ENCODE measurements around the gene MICAL2.
A peak's percentile ranks its signal among the peaks of the same experiment; 100 is the strongest.

The MICAL2 gene, protein sequence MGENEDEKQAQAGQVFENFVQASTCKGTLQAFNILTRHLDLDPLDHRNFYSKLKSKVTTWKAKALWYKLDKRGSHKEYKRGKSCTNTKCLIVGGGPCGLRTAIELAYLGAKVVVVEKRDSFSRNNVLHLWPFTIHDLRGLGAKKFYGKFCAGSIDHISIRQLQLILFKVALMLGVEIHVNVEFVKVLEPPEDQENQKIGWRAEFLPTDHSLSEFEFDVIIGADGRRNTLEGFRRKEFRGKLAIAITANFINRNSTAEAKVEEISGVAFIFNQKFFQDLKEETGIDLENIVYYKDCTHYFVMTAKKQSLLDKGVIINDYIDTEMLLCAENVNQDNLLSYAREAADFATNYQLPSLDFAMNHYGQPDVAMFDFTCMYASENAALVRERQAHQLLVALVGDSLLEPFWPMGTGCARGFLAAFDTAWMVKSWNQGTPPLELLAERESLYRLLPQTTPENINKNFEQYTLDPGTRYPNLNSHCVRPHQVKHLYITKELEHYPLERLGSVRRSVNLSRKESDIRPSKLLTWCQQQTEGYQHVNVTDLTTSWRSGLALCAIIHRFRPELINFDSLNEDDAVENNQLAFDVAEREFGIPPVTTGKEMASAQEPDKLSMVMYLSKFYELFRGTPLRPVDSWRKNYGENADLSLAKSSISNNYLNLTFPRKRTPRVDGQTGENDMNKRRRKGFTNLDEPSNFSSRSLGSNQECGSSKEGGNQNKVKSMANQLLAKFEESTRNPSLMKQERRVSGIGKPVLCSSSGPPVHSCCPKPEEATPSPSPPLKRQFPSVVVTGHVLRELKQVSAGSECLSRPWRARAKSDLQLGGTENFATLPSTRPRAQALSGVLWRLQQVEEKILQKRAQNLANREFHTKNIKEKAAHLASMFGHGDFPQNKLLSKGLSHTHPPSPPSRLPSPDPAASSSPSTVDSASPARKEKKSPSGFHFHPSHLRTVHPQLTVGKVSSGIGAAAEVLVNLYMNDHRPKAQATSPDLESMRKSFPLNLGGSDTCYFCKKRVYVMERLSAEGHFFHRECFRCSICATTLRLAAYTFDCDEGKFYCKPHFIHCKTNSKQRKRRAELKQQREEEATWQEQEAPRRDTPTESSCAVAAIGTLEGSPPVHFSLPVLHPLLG

DNA sequence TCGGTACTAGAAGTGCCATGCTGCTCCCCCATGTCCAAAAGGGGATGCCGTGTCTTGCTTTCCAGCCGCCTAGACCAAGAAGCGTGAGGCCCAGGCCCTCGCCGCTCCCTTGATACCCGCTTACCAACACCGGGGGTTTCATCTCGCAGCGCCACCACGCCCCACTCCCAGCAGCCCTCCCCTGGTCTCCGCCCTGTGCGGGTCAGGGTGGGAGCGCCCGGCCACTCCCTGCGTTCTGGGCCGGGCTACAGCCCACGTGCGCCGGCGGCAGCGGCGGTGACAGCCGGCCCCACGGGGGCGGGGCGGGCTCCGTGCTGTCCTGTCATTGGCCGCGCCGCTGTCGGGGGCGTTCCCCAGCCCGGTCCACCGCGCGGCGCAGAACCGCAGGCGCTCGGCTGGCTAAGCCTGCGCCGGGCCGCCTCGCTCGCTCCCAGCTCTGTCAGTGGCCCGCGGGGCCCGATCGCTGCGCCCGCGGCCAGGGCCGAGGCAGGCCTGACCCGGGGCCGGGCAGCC, at the start of gene MICAL2:
TSS of gene MICAL2 (plus strand) at position 390 of the 513 bp plus-strand sequence. CDS start 51,566 bp downstream, outside the sequence.
- peak; percentile 94 to 98 (median 97) for DNase-seq

GRCh38 chr11:12061851-12062560, 48.4 kb upstream of the MICAL2 start:
- DNase-seq: no peak

DNA sequence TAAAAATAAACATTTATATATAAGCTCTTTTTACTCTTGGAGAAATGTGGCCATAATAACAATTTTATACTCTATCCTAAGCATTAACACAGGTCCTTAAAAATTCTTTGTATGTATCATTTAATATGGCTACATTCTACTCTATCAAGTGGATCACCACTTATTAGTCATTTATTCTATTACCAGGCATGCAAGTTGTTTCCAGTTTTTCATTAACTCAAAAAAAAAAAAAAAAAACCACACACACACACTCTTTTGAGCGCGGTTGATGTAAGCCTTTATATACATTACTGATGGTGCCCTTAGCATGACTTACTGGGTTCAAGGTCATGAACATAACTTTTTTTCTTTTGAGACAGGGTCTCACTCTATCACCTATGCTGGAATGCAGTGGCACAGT, 47.1 kb upstream of the MICAL2 start:
- no peak for DNase-seq

DNA sequence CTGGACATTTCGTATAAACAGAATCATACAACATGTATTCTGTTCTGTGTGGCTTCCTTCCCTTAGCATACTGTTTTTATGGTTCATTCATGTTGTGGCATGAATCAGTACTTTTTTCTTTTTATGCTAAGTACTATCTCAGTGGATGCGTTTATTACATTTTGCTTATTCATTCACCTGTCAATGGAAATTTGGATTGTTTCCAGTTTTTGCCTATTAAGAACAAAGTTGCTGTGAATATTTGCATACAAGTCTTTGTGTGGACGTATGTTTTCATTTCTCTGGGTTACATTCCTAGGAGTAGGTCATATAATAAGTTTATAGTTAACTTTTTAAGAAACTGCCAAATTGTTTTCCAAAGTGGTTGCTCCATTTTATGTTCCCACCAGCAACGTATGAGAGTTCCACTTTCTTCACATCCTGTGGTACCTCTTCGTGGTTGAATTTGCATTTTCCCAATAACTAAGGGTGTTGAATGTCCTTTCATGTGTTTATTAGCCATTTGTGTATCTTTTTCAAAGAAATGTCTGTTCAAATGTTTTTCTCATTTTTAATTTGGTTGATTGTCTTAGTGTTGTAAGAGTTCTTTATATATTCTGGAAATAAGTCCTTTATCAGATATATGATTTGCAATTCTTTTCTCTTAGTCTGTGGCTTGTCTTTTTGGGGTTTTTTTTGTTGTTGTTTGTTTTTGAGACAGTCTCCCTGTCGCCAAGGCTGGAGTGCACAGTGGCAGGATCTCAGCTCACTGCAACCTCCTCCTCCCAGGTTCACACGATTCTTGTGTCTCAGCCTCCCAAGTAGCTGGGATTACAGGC, 46.0 kb upstream of the MICAL2 start:
- no peak for DNase-seq

- DNase-seq: no peak
Measured at GRCh38 chr11:12064954-12065280, 45.5 kb upstream of the MICAL2 start.

GRCh38 chr11:12066056-12066798, 44.2 kb upstream of the MICAL2 start:
- peak; percentile 55 to 62 (median 57) for DNase-seq

GRCh38 chr11:12066799-12067508, 43.4 kb upstream of the MICAL2 start:
- DNase-seq: peak; percentile 57 to 71 (median 60)

GRCh38 chr11:12067796-12068357, 42.5 kb upstream of the MICAL2 start:
- DNase-seq: no peak

GRCh38 chr11:12069066-12069676, 41.2 kb upstream of the MICAL2 start:
- DNase-seq: no peak

- no peak for DNase-seq
Measured at GRCh38 chr11:12070446-12071267, 39.7 kb upstream of the MICAL2 start.

DNA sequence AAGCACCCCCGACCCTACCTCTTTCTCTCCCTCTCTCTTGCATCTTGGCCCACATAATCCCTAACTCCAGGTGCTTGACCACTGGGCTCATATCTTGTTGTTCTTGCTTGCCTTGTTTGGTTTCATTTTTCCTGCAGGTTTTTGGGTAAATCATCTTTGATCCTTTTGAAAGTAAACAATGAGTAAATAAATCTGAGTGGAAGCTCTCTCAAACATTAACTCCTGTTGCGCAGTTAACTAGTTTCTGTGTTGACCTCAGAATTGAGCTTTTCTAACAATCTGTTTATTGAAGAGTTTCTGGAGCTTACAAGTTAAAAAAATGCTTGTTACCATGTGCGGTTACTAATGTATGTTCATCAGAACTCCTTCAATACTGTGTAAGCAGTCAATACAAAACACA, 38.8 kb upstream of the MICAL2 start:
- no peak for DNase-seq

- DNase-seq: no peak
Measured at GRCh38 chr11:12073436-12073835, 37.0 kb upstream of the MICAL2 start.

- no peak for DNase-seq
Measured at GRCh38 chr11:12073886-12074285, 36.5 kb upstream of the MICAL2 start.

DNA sequence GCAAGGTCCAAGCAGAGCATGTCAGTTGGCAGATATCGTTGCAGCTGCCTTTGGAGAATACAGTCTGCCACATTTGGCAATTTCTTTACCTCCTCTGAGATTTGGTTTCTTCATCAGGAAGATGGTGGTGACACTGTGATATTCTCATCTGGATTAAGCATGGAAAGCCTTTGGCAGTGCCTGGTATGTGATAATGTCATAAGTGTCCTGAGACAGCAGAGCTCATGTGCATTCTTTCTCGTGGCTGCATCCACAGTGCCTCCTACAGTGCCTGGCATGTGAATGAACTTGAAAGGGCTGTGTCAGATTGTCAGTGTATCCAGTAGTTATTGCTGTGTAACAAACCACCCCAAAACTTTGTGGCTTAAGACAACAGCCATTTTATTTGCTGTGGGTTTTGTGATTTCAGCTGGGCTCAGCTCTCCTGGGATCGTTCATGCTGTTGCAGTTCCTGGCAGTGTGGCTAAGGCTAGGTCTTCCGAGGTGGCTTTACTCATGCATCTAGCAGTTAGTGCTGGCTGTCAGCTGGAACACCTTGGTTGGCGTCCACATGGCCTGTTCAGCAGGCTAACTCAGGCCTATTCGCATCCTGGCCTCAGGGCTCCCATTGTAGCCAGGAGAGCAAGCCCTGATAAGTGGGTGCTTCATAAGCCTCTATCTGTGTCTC, 35.7 kb upstream of the MICAL2 start:
- DNase-seq: no peak

DNA sequence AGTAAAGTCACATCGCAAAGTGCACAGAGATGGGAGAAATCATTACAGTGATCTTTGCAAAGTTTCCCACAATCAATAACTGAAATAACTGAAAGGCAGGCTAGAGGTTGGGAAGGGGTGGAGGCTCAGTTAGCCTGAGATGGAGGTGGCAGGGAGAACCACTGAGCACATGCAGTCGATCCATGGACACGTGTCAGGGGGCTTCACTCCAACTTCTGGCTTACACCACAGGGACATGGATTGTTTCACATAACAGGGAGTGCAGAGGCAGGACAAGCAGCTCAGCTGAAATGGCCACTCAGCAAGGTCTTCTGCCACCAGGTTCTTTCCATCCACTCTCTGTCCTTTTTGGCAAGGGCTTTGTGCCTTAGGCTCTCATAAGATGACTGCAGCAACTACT, 35.1 kb upstream of the MICAL2 start:
- no peak for DNase-seq

- peak in 1 of 3 donors; percentile 26 for DNase-seq
Measured at GRCh38 chr11:12075822-12076821, 34.3 kb upstream of the MICAL2 start.

All from suppressor macrophage treated with lipopolysaccharide for 1 hour (primary cell).